ENCODE measurements around the gene MECP2. TPM values are rescaled to one million over a fixed set of nuclear protein-coding genes. Genes with fewer than 3 reads are reported as not detected.

The MECP2 gene
- total RNA-seq, 1 experiment from 2014 or later: 30.6 TPM

GRCh38 chrX:154091678-154092077 is 5.8 kb downstream of the MECP2 start:
- Mint-ChIP-seq H3K27me3 (ENCODE audit: insufficient read depth, unreplicated experiment) (no peaks in the 10 kb centered on the region), H3K27ac (ENCODE audit: unreplicated experiment) (no peak overlapping the region), H3K4me1 (ENCODE audit: low read depth, unreplicated experiment) (no peaks in the 10 kb centered on the region), H3K36me3 (ENCODE audit: insufficient read depth, unreplicated experiment) (peaks cover 20% of the 10 kb centered on the region), H3K4me3 (ENCODE audit: unreplicated experiment) (no peak overlapping the region), H3K9me3 (ENCODE audit: unreplicated experiment) (no peaks in the 10 kb centered on the region)
- CTCF ChIA-PET: no interaction called here
- no TSS peak for BruUV-seq (replicated peaks)
- TF ChIP-seq CTCF (IDR thresholded peaks at IDR 0.05; ENCODE audit: insufficient read depth in 1 of 2, low read depth in 1 of 2, low read length in 1 of 2, severe bottlenecking in 1 of 2, unreplicated experiment in 1 of 2): no peak
- no peak for DNase-seq
- H3K27me3 ChIP-seq (replicated peaks; ENCODE audit: control insufficient read depth, insufficient read depth, low read length): no peaks in the 10 kb centered on the region
- H3K4me3 ChIP-seq (ENCODE audit: low read depth, low read length): no peak overlapping the region
- intact Hi-C loops (cut with micrococcal nuclease; ENCODE audit: unreplicated experiment): no loop called here
- no peaks in the 10 kb centered on the region for H3K9me3 ChIP-seq
- no peaks in the 10 kb centered on the region for H3K36me3 ChIP-seq (ENCODE audit: control insufficient read depth, insufficient read depth, low read length)
- POLR2A ChIA-PET: no interaction called here
- peaks cover 11% of the 10 kb centered on the region; the same call in 1 of the 2 replicates for H3K4me1 ChIP-seq

- DNase-seq: no peak
- H3K4me3 Mint-ChIP-seq (ENCODE audit: unreplicated experiment): no peak overlapping the region
- H3K36me3 Mint-ChIP-seq (ENCODE audit: insufficient read depth, unreplicated experiment): peaks cover 20% of the 10 kb centered on the region
- no TSS peak for BruUV-seq (replicated peaks)
- Histone ChIP-seq H3K36me3 (ENCODE audit: control insufficient read depth, insufficient read depth, low read length) (no peaks in the 10 kb centered on the region), H3K4me1 (peaks cover 11% of the 10 kb centered on the region; the same call in 1 of the 2 replicates), H3K27me3 (replicated peaks; ENCODE audit: control insufficient read depth, insufficient read depth, low read length) (no peaks in the 10 kb centered on the region), H3K4me3 (ENCODE audit: low read depth, low read length) (no peak overlapping the region), H3K9me3 (no peaks in the 10 kb centered on the region)
- intact Hi-C loops (cut with micrococcal nuclease; ENCODE audit: unreplicated experiment): no loop called here
- H3K27ac Mint-ChIP-seq (ENCODE audit: unreplicated experiment): no peak overlapping the region
- H3K4me1 Mint-ChIP-seq (ENCODE audit: low read depth, unreplicated experiment): no peaks in the 10 kb centered on the region
- POLR2A ChIA-PET: interaction anchor here (0.6 kb wide), 1 partner anchor 19 kb away, joined by 4 read pairs; no protein-coding TSS in a partner anchor
- no peaks in the 10 kb centered on the region for H3K9me3 Mint-ChIP-seq (ENCODE audit: unreplicated experiment)
- no peaks in the 10 kb centered on the region for H3K27me3 Mint-ChIP-seq (ENCODE audit: insufficient read depth, unreplicated experiment)
- CTCF ChIA-PET: no interaction called here
- TF ChIP-seq CTCF (IDR thresholded peaks at IDR 0.05; ENCODE audit: insufficient read depth in 1 of 2, low read depth in 1 of 2, low read length in 1 of 2, severe bottlenecking in 1 of 2, unreplicated experiment in 1 of 2): no peak
These were observed 6.8 kb downstream of the MECP2 start for GRCh38 chrX:154090731-154091130.

- Mint-ChIP-seq H3K4me3 (ENCODE audit: unreplicated experiment) (no peak overlapping the region), H3K4me1 (ENCODE audit: low read depth, unreplicated experiment) (peaks cover 9% of the 10 kb centered on the region), H3K27me3 (ENCODE audit: insufficient read depth, unreplicated experiment) (no peaks in the 10 kb centered on the region), H3K9me3 (ENCODE audit: unreplicated experiment) (no peaks in the 10 kb centered on the region), H3K27ac (ENCODE audit: unreplicated experiment) (no peak overlapping the region), H3K36me3 (ENCODE audit: insufficient read depth, unreplicated experiment) (peaks cover 26% of the 10 kb centered on the region)
- Histone ChIP-seq H3K4me1 (no peaks in the 10 kb centered on the region), H3K4me3 (ENCODE audit: low read depth, low read length) (no peak overlapping the region), H3K9me3 (no peaks in the 10 kb centered on the region), H3K36me3 (ENCODE audit: control insufficient read depth, insufficient read depth, low read length) (no peaks in the 10 kb centered on the region), H3K27me3 (replicated peaks; ENCODE audit: control insufficient read depth, insufficient read depth, low read length) (no peaks in the 10 kb centered on the region)
- ChIA-PET CTCF (no interaction called here), POLR2A (interaction anchor here (1.0 kb wide), 1 partner anchor 10 kb away, joined by 3 read pairs; no protein-coding TSS in a partner anchor)
- intact Hi-C loops (cut with micrococcal nuclease; ENCODE audit: unreplicated experiment): no loop called here
- no peak for DNase-seq
- BruUV-seq (replicated peaks): no TSS peak
- no peak for TF ChIP-seq CTCF (IDR thresholded peaks at IDR 0.05; ENCODE audit: insufficient read depth in 1 of 2, low read depth in 1 of 2, low read length in 1 of 2, severe bottlenecking in 1 of 2, unreplicated experiment in 1 of 2)
These were observed 12.8 kb downstream of the MECP2 start for GRCh38 chrX:154084449-154085300.

Data from Caco-2 (cell line).